Small intestine (tissue), 7 donors: ENCODE data around the gene C1QL1. TPM values are rescaled to one million over a fixed set of nuclear protein-coding genes. Genes with fewer than 3 reads are reported as not detected.
"Not testable (repeated sequence)": the region's sequence is repeated elsewhere in the genome, so short reads cannot be mapped to it uniquely, and the experiment has no call there.

Source experiments
- DNase-seq, 2 donors: peaks; one replicate each; pipeline versions ENCODE4 v3.0.0 to v3.0.0-alpha.2; 2013
- FAIRE-seq: peaks from 2 replicates; lab custom pipeline; 2012; peaks lifted over from hg19 to GRCh38; lab: Jason Lieb, UNC
- H3K27ac ChIP-seq, 3 donors: one replicate each; pipeline ENCODE4 v1.5.1; 2013; ENCODE audit warnings: low read length in 2 of 3, mild to moderate bottlenecking in 2 of 3, control low read depth in 1 of 3, inconsistent platforms in 1 of 3, low read depth in 1 of 3, moderate library complexity in 1 of 3
- H3K27me3 ChIP-seq, 3 donors: one replicate each; pipeline ENCODE4 v1.6.1; 2013; ENCODE audit warnings: low read length in 3 of 3, inconsistent platforms in 1 of 3; ENCODE audit not compliant: control insufficient read depth in 3 of 3, insufficient read depth in 3 of 3
- H3K36me3 ChIP-seq, 3 donors: one replicate each; pipeline ENCODE4 v1.6.1; 2013; ENCODE audit warnings: low read length in 3 of 3, inconsistent platforms in 1 of 3, low read depth in 1 of 3, mild to moderate bottlenecking in 1 of 3, moderate library complexity in 1 of 3; ENCODE audit not compliant: control insufficient read depth in 3 of 3, insufficient read depth in 2 of 3
- H3K4me1 ChIP-seq, 3 donors: one replicate each; pipeline ENCODE4 v1.6.1; 2013; ENCODE audit warnings: low read length in 2 of 3, inconsistent platforms in 1 of 3, low read depth in 1 of 3, mild to moderate bottlenecking in 1 of 3, moderate library complexity in 1 of 3; ENCODE audit not compliant: control insufficient read depth in 3 of 3, insufficient read depth in 2 of 3
- H3K4me3 ChIP-seq, 3 donors: one replicate each; pipeline ENCODE4 v1.5.1; 2013; ENCODE audit warnings: low read length in 3 of 3, control low read depth in 1 of 3, inconsistent platforms in 1 of 3, low read depth in 1 of 3, mild to moderate bottlenecking in 1 of 3, moderate library complexity in 1 of 3
- H3K9me3 ChIP-seq, 2 donors: one replicate each; pipeline ENCODE4 v1.6.1; 2013; ENCODE audit warnings: low read depth in 1 of 2, low read length in 1 of 2; ENCODE audit not compliant: control insufficient read depth in 2 of 2, insufficient read depth in 1 of 2
- WGBS, 3 donors: extraction: QIAGEN DNeasy Blood & Tissue Kit; methylation state at CpG; one replicate each; pipeline ENCODE4 v1.1.7; 2013; 5-methylcytosine and 5-hydroxymethylcytosine counted together
- polyA plus RNA-seq, 4 donors: library from polyadenylated mRNA; stranded (reverse) in 3 of 4; unstranded in 1 of 4; fragments of 200-250 nt in 3 of 4; fragments of 120-200 nt in 1 of 4; gene quantifications; one replicate each; pipeline versions ENCODE4 v1.2.1 to v1.2.3, GENCODE V29; 2013
- donor health status: healthy with polysubstance abuse.
- donor health status: control.
- donor health status: control.
- donor health status: Bipolar disorder and iron deficiency.
- donor health status: healthy.

C1QL1 gene
- polyA plus RNA-seq, 4 donors, result 1.3 to 5.4 (median 2.6) TPM; not detected in 1

- no peak for FAIRE-seq
- DNase-seq, result no peak
- WGBS, 3 donors, result 58 to 63% (median 60%) methylated on average over 7 of the region's 7 CpGs
- peaks cover 0 to 4% (median 0%) of the 10 kb centered on the region in 3 donors for H3K27me3 ChIP-seq
- peak overlapping the region; percentile 54 to 78 (median 78) for H3K4me3 ChIP-seq
- H3K36me3 ChIP-seq, result peaks cover 0 to 2% (median 0%) of the 10 kb centered on the region in 3 donors
- H3K9me3 ChIP-seq, result peaks cover 0 to 4% of the 10 kb centered on the region in 2 donors
- H3K4me1 ChIP-seq, result peaks cover 0 to 6% (median 0%) of the 10 kb centered on the region in 3 donors
- H3K27ac ChIP-seq, result peak overlapping the region in 2 of 3 donors; percentile 49 to 90
Measured at GRCh38 chr17:44948315-44948795, 19.7 kb downstream of the C1QL1 start.

DNA sequence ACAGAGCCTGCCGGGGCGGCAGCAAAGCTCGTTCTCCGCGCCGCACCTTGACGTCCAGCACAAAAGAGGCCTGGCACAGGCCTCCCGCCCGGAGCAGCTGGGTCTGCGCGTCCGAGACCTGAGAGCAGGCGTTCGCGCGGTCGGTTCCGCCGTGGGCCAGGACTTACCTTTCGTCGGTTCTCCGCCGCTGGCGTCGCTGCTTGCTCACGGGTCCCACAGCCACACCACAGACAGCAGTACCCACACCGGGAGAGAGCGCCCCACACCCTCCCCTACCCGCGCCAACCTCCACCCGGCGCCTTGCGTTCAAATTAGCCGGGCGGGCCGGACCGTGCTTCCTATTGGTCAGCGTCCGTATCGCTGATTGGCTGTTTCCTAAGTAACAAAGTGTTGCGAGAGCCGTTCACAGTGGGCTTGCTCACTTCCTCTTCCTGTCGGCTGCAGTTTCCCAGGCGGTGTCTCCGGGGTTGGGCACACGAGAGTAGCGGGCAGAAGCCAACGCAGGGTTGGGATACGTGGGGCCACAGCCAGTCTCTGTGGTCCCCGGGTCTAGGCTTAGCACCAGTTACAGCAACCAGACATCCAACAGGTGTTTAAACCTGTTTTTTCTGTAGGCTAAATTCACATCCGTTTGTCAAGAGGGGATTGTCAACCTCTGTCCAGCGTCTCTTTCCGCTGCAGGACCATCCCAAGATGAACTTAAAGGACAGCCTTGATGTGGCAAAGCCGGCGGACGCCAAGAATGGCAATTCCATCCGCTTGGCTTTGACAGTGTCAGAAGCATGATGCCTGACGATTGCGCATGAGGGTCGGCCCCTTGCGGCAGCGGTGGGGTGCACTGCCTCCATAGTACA lies 20.4 kb downstream of the C1QL1 start, which contains the start of gene KIF18B:
Gene KIF18B (minus strand): TSS at position 313 of the 854 bp plus-strand sequence. CDS start 11,429 bp downstream, outside the sequence.
- WGBS, 3 donors, result 2 to 3% (median 3%) methylated on average over 62 of the region's 62 CpGs
- Histone ChIP-seq H3K4me1 (peaks cover 0 to 6% (median 0%) of the 10 kb centered on the region in 3 donors), H3K36me3 (peaks cover 0 to 4% (median 0%) of the 10 kb centered on the region in 3 donors), H3K9me3 (peaks cover 0 to 4% of the 10 kb centered on the region in 2 donors), H3K27me3 (peaks cover 0 to under 1% (median 0%) of the 10 kb centered on the region in 3 donors), H3K4me3 (peak within 1 kb of the TSS; percentile 76 to 78 (median 78)), H3K27ac (peak within 1 kb of the TSS in 2 of 3 donors; percentile 49 to 90)
- FAIRE-seq (no peak), DNase-seq (peak; percentile 94 to 96)

DNA sequence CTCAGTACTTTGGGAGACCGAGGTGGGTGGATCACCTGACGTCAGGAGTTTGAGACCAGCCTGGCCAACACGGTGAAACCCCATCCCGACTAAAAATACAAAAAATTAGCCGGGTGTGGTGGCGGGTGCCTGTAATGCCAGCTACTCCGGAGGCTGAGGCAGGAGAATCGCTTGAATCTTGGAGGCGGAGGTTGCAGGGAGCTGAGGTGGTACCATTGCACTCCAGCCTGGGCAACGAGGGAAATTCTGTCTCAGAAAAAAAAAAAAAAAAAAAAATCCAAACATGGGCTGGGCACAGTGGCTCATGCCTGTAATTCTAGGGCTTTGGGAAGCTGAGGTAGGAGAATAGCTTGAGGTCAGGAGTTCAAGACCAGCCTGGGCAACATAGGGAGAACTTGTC lies 22.5 kb downstream of the C1QL1 start:
- not testable (repeated sequence) for DNase-seq, H3K4me3 ChIP-seq, H3K27ac ChIP-seq, H3K9me3 ChIP-seq, FAIRE-seq, H3K4me1 ChIP-seq, H3K27me3 ChIP-seq
- peaks cover 0 to 13% (median 0%) of the 10 kb centered on the region in 3 donors for H3K36me3 ChIP-seq
- 87 to 96% (median 93%) methylated on average over 9 to 10 of the region's 10 CpGs for WGBS, 3 donors

DNA sequence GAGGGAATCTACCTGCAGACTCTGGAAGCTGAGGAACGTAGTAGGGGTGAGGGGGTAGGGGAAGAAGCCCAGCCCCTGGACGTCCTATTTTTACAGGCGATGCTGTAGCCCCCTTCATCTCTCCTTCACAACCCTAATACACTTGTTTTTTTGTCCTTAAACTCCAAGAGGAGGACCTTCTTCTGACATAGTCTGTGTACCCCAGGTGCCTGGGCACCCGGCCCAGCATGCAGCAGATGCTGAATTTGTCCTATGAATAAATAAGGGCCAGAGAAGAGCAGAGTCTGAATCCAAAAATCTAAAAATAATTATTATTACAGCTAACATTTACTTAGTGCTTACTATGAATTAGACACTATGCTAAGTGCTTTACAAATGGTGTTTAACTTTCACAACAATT lies 25.6 kb downstream of the C1QL1 start:
- H3K36me3 ChIP-seq, result peaks cover 0 to 15% (median 0%) of the 10 kb centered on the region in 3 donors
- no peak overlapping the region for H3K4me3 ChIP-seq
- FAIRE-seq, result no peak
- H3K9me3 ChIP-seq, result peaks cover 0 to 6% of the 10 kb centered on the region in 2 donors
- WGBS, 3 donors, result 88 to 94% (median 89%) methylated on average over 4 of the region's 4 CpGs
- H3K4me1 ChIP-seq, result peaks cover 0 to 2% (median 0%) of the 10 kb centered on the region in 3 donors
- H3K27ac ChIP-seq, result no peak overlapping the region
- no peaks in the 10 kb centered on the region for H3K27me3 ChIP-seq
- no peak for DNase-seq

- Histone ChIP-seq H3K9me3 (peaks cover 0 to 6% of the 10 kb centered on the region in 2 donors), H3K4me3 (no peak overlapping the region), H3K27me3 (no peaks in the 10 kb centered on the region), H3K36me3 (peaks cover 0 to 15% (median 0%) of the 10 kb centered on the region in 3 donors), H3K27ac (no peak overlapping the region), H3K4me1 (no peaks in the 10 kb centered on the region)
- 81 to 87% (median 86%) methylated on average over 9 of the region's 9 CpGs for WGBS, 3 donors
- no peak for FAIRE-seq
- no peak for DNase-seq
Measured at GRCh38 chr17:44941712-44942331, 26.3 kb downstream of the C1QL1 start.

DNA sequence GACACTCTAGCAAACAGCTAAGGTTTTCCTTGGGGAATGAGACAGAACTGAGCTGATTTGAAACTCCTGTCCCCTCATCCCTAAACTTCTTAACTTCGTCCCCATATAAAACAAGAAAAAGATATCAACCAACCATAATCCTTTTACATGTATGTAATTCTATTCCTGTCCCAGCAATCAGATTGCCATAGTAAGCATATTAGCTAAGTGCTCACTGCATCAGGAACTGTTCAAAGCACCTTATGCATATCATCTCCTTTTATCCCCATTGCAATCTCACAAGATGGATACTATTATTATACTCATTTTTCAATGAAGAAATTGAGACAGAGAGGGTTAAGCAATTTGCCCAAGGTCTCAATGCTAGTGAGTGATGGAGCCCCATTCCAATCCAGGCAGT lies 27.3 kb downstream of the C1QL1 start:
- WGBS, 3 donors, result 78 to 100% (median 83%) methylated on average over 1 of the region's 1 CpG
- peaks cover 0 to 19% (median 0%) of the 10 kb centered on the region in 3 donors for H3K36me3 ChIP-seq
- no peak overlapping the region for H3K27ac ChIP-seq
- peaks cover 0 to 6% of the 10 kb centered on the region in 2 donors for H3K9me3 ChIP-seq
- FAIRE-seq (no peak), DNase-seq (no peak)
- H3K27me3 ChIP-seq, result no peaks in the 10 kb centered on the region
- H3K4me3 ChIP-seq, result no peak overlapping the region
- no peaks in the 10 kb centered on the region for H3K4me1 ChIP-seq

DNA sequence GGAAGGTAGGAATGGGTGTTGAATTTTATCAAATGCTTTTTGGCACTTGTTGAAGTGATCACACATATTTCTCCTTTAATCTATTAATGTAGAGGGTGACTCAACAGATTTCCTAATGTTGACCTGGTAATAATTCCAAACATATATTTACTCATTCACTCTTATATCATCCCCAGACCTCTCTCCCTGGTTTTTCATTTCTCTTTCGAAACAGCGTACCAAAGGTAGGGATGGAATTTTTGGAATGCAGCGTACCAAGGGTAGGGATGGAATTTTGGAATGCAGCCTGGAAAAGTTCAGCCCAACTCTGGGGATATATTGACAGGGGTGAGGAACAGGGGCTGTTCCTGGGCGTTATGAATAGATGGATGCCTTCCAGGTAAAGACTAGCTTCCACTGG lies 27.8 kb downstream of the C1QL1 start:
- WGBS, 3 donors, result 82 to 85% (median 85%) methylated on average over 4 of the region's 4 CpGs
- Histone ChIP-seq H3K4me1 (no peaks in the 10 kb centered on the region), H3K27me3 (no peaks in the 10 kb centered on the region), H3K4me3 (no peak overlapping the region), H3K36me3 (peaks cover 0 to 23% (median 0%) of the 10 kb centered on the region in 3 donors), H3K9me3 (peaks cover 0 to 3% of the 10 kb centered on the region in 2 donors), H3K27ac (no peak overlapping the region)
- DNase-seq (no peak), FAIRE-seq (no peak)

- Histone ChIP-seq H3K4me1 (no peaks in the 10 kb centered on the region), H3K27ac (no peak overlapping the region), H3K36me3 (peaks cover 0 to 54% (median 0%) of the 10 kb centered on the region in 3 donors), H3K4me3 (no peak overlapping the region), H3K27me3 (no peaks in the 10 kb centered on the region), H3K9me3 (peaks cover 0 to 3% of the 10 kb centered on the region in 2 donors)
- FAIRE-seq (no peak), DNase-seq (no peak)
- 89 to 98% (median 92%) methylated on average over 9 of the region's 9 CpGs for WGBS, 3 donors
Measured at GRCh38 chr17:44935116-44935515, 33.0 kb downstream of the C1QL1 start.
